ENCODE data around the gene ZNRF2.

ZNRF2 gene

GRCh38 chr7:30412782-30413504, 128.5 kb downstream of the ZNRF2 start:
- no peak for DNase-seq

DNA sequence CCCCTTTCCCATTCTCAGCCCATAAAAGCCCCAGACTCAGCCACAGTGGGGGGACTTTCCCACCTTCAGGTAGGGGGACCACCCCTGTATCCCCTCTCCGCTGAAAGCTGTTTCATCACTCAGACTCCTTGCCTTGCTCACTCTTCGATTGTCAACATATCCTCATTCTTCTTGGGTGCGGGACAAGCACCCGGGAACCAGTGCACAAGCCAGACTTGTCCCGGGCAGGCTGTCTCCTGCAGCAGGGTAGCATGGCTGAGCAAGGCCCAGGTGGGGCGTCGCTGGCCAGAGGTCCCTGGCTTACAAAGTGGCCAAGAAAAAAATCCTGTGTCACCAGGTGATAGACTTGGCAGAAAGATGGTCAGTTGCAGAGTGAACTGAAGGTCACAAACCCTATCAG, 129.5 kb downstream of the ZNRF2 start:
- no peak for DNase-seq
